Astrocyte of the hippocampus (primary cell): ENCODE data around the gene ATP11B.
"Not testable (repeated sequence)": the region's sequence is repeated elsewhere in the genome, so short reads cannot be mapped to it uniquely, and the experiment has no call there.

Experiments used
- DNase-seq: peaks from one replicate; pipeline ENCODE4 v3.0.0; 2011; ENCODE audit warnings: low read depth, low spot score

ATP11B gene

GRCh38 chr3:182829761-182830405, 36.6 kb downstream of the ATP11B start:
- DNase-seq, result no peak

- peak; percentile 18 for DNase-seq
These were observed 44.7 kb downstream of the ATP11B start for GRCh38 chr3:182837855-182838454.

GRCh38 chr3:182843478-182843877, 50.2 kb downstream of the ATP11B start:
- DNase-seq, result no peak

- DNase-seq, result no peak
These were observed 55.6 kb downstream of the ATP11B start for GRCh38 chr3:182848906-182849305.

GRCh38 chr3:182855076-182855475, 61.8 kb downstream of the ATP11B start:
- DNase-seq, result no peak

- DNase-seq, result no peak
These were observed 68.0 kb downstream of the ATP11B start for GRCh38 chr3:182861348-182861747.

- no peak for DNase-seq
These were observed 69.0 kb downstream of the ATP11B start for GRCh38 chr3:182862159-182862860.

GRCh38 chr3:182869059-182869458, 75.8 kb downstream of the ATP11B start:
- DNase-seq, result no peak

- DNase-seq, result not testable (repeated sequence)
These were observed 77.6 kb downstream of the ATP11B start for GRCh38 chr3:182870917-182871316.

- no peak for DNase-seq
These were observed 85.8 kb downstream of the ATP11B start for GRCh38 chr3:182879031-182879611.

GRCh38 chr3:182886497-182886896, 93.2 kb downstream of the ATP11B start:
- DNase-seq, result no peak

- DNase-seq, result no peak
These were observed 96.8 kb downstream of the ATP11B start for GRCh38 chr3:182889948-182890629.

GRCh38 chr3:182891364-182891763, 98.1 kb downstream of the ATP11B start:
- DNase-seq, result no peak

GRCh38 chr3:182892226-182892625, 98.9 kb downstream of the ATP11B start:
- no peak for DNase-seq

GRCh38 chr3:182895513-182896112, 102.3 kb downstream of the ATP11B start:
- no peak for DNase-seq

- DNase-seq, result no peak
These were observed 103.2 kb downstream of the ATP11B start for GRCh38 chr3:182896553-182896952.

GRCh38 chr3:182902236-182902635, 108.9 kb downstream of the ATP11B start:
- no peak for DNase-seq

GRCh38 chr3:182904164-182904563, 110.9 kb downstream of the ATP11B start:
- no peak for DNase-seq

GRCh38 chr3:182905623-182906022, 112.3 kb downstream of the ATP11B start:
- DNase-seq, result no peak

GRCh38 chr3:182906036-182906435, 112.7 kb downstream of the ATP11B start:
- DNase-seq, result no peak

GRCh38 chr3:182908471-182908870, 115.2 kb downstream of the ATP11B start:
- DNase-seq, result no peak
